ENCODE data around the gene RNPEPL1.

DNA sequence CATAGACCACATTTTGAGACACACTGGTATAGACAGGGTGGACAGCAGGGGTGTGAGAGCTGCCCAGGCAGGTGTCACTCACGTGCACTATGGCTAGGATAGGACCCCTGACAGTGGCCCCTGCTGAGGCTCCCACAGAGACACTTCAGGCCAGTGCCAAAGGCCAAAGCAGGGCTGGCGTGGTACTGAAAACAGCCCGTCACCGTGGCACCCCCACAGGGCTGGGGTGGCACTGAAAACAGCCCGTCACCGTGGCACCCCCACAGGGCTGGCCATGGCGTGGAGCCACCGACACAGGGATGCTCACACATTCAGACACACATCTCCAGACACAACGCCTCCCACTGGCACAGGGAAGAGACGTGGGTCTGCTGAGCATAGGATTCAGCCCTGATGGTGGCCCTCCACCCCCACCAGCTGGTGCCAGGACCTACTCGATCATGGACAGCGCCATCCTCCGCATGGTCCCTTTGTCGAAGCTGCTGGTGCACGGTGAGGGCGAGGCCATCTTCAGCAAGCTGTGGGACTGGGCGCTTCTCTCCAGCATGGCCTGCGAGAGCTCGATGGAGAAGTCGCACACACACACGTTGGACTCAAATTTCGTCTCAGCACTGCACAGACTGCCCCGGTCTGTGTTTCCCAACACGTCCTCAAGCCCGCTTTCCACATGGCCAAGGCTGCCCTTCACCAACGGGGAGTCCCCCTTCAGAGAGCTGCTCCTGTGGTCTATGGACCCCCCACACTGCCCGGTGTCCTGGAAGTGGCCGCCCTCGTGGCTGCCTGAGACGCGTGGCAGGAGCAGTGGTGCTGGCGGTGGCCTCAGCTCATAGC, 44.6 kb upstream of the RNPEPL1 start:
- no peak for TF ChIP-seq MTA3 (IDR thresholded peaks at IDR 0.05; ENCODE audit: borderline replicate concordance, low read length)
- no peak for TF ChIP-seq FOS (IDR thresholded peaks at IDR 0.05; ENCODE audit: borderline replicate concordance, extremely low read depth, insufficient read length)
- TF ChIP-seq EZH2 (IDR thresholded peaks at IDR 0.05; ENCODE audit: borderline replicate concordance, control insufficient read depth, low read depth, low read length), result no peak
- TF ChIP-seq RAD21 (IDR thresholded peaks at IDR 0.05; ENCODE audit: insufficient read depth, low read depth, low read length), result no peak

Data from GM12878 (cell line).